ENCODE measurements around the gene PPP1R9A. TPM values are rescaled to one million over a fixed set of nuclear protein-coding genes. Genes with fewer than 3 reads are reported as not detected.

The PPP1R9A gene
- total and polyA plus RNA-seq, 10 of the 15 experiments (the other 5 are each of a cell fraction or from before 2014, with no cell fraction given) = 0.04 to 0.12 TPM; not detected in 8

DNA sequence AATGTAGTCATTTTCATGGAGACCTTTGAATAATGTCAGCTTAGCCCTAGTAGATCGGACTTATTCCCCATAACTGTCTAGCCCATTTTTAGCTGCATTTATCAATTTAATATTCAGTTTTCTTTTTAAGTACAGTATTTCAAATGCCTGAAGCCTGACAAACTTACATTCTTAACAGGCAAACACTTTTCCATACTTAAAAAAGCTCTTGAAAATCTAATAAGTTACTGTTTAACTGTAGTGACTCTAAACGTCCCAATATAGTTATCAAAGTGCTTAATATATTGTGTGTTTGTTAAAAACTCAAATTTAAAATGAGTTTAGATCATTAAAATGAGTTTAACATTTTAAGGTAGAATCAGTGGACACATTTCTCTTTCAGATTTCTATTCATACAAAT lies 372.0 kb downstream of the PPP1R9A start:
- no peak for FAIRE-seq
- POLR2A ChIA-PET = no interaction called here
- no peaks in the 10 kb centered on the region for H3K79me2 ChIP-seq (ENCODE audit: control insufficient read depth, insufficient read depth, low read length)
- no peak overlapping the region for H3K9ac ChIP-seq (ENCODE audit: control insufficient read depth, insufficient read depth, low read length)
- 43% methylated on average over 2 of the region's 2 CpGs for WGBS (ENCODE audit: insufficient coverage, insufficient replicate concordance, low lambda C conversion rate, missing lambda C conversion rate)
- H3K4me2 ChIP-seq (ENCODE audit: control insufficient read depth, insufficient read depth) = no peak overlapping the region
- DNase-seq (ENCODE audit: low read depth, low spot score) = no peak
- RAD21 ChIA-PET (ENCODE audit: unreplicated experiment) = no interaction called here
- BruUV-seq (replicated peaks) = no TSS peak
- H3K4me1 ChIP-seq (ENCODE audit: control insufficient read depth, insufficient read depth, low read length) = no peaks in the 10 kb centered on the region
- H3K4me3 ChIP-seq = no peak overlapping the region
- no peak overlapping the region for H2AFZ ChIP-seq (ENCODE audit: control insufficient read depth, low read depth, low read length)
- ATAC-seq = no peak
- no peaks in the 10 kb centered on the region for H4K20me1 ChIP-seq (ENCODE audit: control insufficient read depth, insufficient read depth)
- H3K27ac ChIP-seq (ENCODE audit: control insufficient read depth, insufficient read depth) = no peak overlapping the region
- in situ Hi-C loops (cut with MboI) = no loop called here
- SMC1A ChIA-PET (ENCODE audit: uncharacterized antibody, unreplicated experiment) = interaction anchor here (1.1 to 1.3 kb wide), 2 partner anchors 10 to 32 kb away, joined by 4 read pairs; no protein-coding TSS in a partner anchor
- CTCF ChIA-PET = interaction anchor here (0.9 to 1.2 kb wide), 2 partner anchors 69 to 197 kb away, joined by 3 to 4 read pairs; no protein-coding TSS in a partner anchor
- intact Hi-C loops (cut with micrococcal nuclease; ENCODE audit: unreplicated experiment) = no loop called here
- H3K27me3 ChIP-seq (replicated peaks in 1 of 2; ENCODE audit: control insufficient read depth in 2 of 2, insufficient read depth in 2 of 2, low read length in 1 of 2) = no peaks in the 10 kb centered on the region; a peak in 1 of 4 replicates
- H3K9me3 ChIP-seq (replicated peaks; ENCODE audit: control insufficient read depth, insufficient read depth, low read length) = no peaks in the 10 kb centered on the region
- TF ChIP-seq, protein P1, sequence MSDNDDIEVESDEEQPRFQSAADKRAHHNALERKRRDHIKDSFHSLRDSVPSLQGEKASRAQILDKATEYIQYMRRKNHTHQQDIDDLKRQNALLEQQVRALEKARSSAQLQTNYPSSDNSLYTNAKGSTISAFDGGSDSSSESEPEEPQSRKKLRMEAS (IDR thresholded peaks at IDR 0.05; ENCODE audit: low read depth, low read length) = no peak
- TF ChIP-seq FOXM1 (IDR thresholded peaks at IDR 0.05; ENCODE audit: low read depth, low read length) (no peak), GABPA (IDR thresholded peaks at IDR 0.05; ENCODE audit: low read depth) (no peak), RELA (IDR thresholded peaks at IDR 0.05; ENCODE audit: borderline replicate concordance, partially characterized antibody) (no peak), MEF2A (IDR thresholded peaks at IDR 0.05; ENCODE audit: insufficient read depth, low read depth, low read length) (no peak), POLR2A (IDR thresholded peaks at IDR 0.05; ENCODE audit: low read depth, low read length) (no peak), SIX5 (IDR thresholded peaks at IDR 0.05; ENCODE audit: low read depth, low read length, severe bottlenecking) (no peak), IRF4 (IDR thresholded peaks at IDR 0.05; ENCODE audit: low read depth, low read length) (no peak), RCOR1 (conservative IDR thresholded peaks at IDR 0.05; ENCODE audit: low read depth, low read length) (no peak)
- TF ChIP-seq, protein P2, sequence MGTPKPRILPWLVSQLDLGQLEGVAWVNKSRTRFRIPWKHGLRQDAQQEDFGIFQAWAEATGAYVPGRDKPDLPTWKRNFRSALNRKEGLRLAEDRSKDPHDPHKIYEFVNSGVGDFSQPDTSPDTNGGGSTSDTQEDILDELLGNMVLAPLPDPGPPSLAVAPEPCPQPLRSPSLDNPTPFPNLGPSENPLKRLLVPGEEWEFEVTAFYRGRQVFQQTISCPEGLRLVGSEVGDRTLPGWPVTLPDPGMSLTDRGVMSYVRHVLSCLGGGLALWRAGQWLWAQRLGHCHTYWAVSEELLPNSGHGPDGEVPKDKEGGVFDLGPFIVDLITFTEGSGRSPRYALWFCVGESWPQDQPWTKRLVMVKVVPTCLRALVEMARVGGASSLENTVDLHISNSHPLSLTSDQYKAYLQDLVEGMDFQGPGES (IDR thresholded peaks at IDR 0.05) = no peak
- no peaks in the 10 kb centered on the region for H3K36me3 ChIP-seq (ENCODE audit: control insufficient read depth in 2 of 2, insufficient read depth in 2 of 2, low read length in 1 of 2)

Data from GM12878 (cell line).